Vagina (tissue), 2 donors: ENCODE results near the gene POLRMT.

Experiments
- CTCF ChIP-seq, 3 experiments: fragments of 450-650 bp in 2 of 3; fragments of 200-600 bp in 1 of 3; sonication (generic) in 1 of 3; IDR thresholded peaks; one replicate each; pipeline ENCODE4 v1.5.1; 2017 to 2019; ENCODE audit warnings: antibody characterized with exemption in 3 of 3, mild to moderate bottlenecking in 2 of 3, moderate library complexity in 2 of 3
- POLR2A ChIP-seq, 2 donors: fragments of 450-650 bp; IDR thresholded peaks; one replicate each; pipeline ENCODE4 v1.6.1; 2017; ENCODE audit warnings: antibody characterized with exemption in 2 of 2, mild to moderate bottlenecking in 2 of 2, moderate library complexity in 2 of 2
- POLR2AphosphoS5 ChIP-seq, 2 donors: sonication (generic); formaldehyde crosslinking; IDR thresholded peaks; one replicate each; pipeline ENCODE4 v1.9.0; 2017; ENCODE audit warnings: antibody characterized with exemption in 2 of 2, mild to moderate bottlenecking in 2 of 2, low read depth in 1 of 2; ENCODE audit not compliant: insufficient read depth in 1 of 2

GRCh38 chr19:677601-678436, 44.5 kb upstream of the POLRMT start:
- TF ChIP-seq CTCF (IDR thresholded peaks at IDR 0.05), result no peak
- TF ChIP-seq POLR2A (IDR thresholded peaks at IDR 0.05), result no peak
- TF ChIP-seq POLR2AphosphoS5 (IDR thresholded peaks at IDR 0.05; ENCODE audit: insufficient read depth in 1 of 2, low read depth in 1 of 2), result no peak
